NCI-H82 (cell line): ENCODE data around the gene UBALD2.
"Not testable (repeated sequence)": the region's sequence is repeated elsewhere in the genome, so short reads cannot be mapped to it uniquely, and the experiment has no call there.

Experiments
- DNase-seq: peaks from one replicate; lab custom pipeline; 2025; lab: John Stamatoyannopoulos, UW

Gene UBALD2

GRCh38 chr17:76244721-76245120 is 20.4 kb upstream of the UBALD2 start:
- not testable (repeated sequence) for DNase-seq

GRCh38 chr17:76246080-76247066 is 18.8 kb upstream of the UBALD2 start:
- no peak for DNase-seq

DNA sequence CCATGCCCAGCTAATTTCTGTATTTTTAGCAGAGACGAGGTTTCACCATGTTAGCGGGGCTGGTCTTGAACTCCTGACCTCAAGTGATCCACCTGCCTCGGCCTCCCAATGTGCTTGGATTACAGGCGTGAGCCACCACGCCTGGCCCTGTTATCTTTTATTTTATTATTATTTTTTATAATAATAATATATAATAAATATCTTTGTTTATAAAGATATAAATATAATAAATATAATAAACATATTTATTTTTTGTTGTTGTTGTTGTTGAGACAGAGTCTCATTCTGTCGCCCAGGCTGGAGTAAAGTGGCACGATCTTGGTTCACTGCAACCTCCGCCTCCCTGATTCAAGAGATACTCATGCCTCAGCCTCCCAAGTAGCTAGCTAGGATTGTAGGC is 17.8 kb upstream of the UBALD2 start:
- no peak for DNase-seq

GRCh38 chr17:76248013-76248782 is 16.9 kb upstream of the UBALD2 start:
- no peak for DNase-seq

DNA sequence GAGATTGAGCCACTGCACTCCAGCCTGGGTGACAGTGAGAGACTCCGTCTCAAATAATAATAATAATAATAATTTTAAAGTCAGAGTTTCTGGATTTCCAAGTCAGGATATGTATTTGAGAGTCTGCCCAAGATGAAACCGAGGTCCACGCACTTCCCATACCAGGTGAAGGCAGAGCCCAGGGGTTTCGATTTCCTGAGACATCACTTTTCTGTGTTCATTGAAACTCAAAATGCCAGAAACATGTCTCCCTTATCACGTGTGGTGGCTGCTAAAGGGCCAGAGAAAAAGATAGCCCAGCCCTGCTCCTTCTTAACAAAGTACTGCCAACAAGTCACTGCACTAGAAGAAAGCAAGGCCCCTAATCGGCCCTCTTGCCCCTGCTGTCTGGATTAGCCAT is 15.0 kb upstream of the UBALD2 start:
- no peak for DNase-seq

DNA sequence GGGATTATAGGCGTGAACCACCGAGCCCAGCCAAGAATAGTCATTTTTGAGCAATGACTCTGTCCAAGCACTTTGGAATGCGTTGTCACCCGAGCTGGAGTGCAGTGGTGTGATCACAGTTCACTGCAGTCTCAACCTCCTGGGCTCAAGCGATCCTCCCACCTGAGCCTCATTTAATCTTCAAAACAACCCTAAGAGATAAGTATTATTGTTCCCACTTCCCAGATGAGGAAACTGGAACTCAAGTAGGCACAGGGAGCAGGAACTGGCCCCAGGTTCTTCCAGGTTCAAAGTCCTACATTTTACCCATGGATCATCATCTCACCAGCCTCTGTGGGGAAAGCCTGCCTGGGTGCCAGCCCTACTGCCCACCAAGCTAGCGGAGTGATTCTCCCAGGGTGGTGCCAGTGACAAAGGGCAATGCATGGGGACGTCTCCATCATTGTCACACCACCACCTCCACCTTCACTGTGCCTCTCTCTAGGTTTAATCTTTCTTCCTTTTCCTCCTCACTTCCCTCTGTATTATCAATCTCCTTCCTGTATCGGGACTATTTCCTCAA is 13.6 kb upstream of the UBALD2 start:
- DNase-seq, result no peak

DNA sequence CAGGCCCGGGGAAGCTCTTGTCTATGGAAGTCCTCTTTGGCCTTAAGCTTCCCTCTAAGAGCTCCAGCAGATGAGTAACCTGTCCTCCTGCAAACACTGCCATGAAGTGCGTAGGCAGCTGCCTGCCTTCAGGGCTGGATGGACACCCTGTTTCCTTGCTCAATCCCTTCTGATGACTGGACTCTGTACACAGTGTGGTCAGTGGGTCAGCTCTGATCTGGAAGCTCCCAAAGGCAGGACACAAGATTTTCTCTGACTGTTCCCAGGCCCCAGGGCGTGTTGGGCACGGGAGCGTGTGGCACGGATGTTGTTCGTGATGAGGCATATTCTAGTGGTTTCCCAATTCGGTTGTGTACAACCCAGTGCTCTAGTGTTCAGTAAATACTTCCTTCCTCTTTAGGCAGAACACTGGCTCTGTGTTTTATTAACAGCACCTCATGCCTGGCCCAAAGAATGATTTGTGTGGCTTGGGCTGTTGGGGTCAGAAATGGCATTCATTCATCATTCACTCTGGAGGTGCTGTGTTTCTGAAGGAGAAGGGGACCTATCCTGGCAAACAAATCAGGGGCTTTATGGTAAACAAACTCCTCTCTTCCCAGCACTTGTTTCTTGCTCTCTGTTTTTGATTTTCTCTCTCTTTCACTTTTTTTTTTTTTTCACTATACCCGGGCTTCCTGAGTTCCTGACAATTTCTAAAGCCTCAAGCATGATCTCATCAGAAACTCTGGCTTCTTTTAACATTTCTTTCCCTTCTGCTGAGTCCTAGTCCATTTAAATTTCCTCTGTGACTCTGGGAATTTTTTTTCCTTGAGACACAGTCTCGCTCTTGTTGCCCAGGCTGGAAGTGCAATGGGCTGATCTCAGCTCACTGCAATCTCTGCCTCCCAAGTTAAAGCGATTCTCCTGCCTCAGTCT is 12.9 kb upstream of the UBALD2 start:
- DNase-seq, result no peak

GRCh38 chr17:76252967-76253766 is 12.0 kb upstream of the UBALD2 start:
- not testable (repeated sequence) for DNase-seq

GRCh38 chr17:76253841-76254240 is 11.3 kb upstream of the UBALD2 start:
- no peak for DNase-seq

DNA sequence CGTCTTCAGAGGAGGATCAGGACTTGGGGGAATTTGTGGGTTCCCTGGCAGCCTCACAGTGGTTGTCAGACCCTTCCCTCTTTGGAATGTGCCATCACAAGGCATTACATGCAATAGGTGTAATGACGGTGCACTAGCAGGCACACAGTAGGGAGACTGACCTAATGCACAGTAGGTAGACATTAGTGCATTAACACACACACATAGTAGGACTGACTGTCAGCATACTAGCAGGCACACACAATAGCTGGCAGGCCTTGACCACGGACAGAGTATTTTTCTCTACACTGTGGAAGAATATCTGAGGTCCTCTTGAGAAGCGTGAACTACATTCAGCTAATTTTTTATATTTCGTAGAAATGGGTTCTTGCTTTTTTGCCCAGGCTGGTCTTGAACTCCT is 10.9 kb upstream of the UBALD2 start:
- no peak for DNase-seq

GRCh38 chr17:76255801-76256429 is 9.2 kb upstream of the UBALD2 start:
- DNase-seq, result no peak

DNA sequence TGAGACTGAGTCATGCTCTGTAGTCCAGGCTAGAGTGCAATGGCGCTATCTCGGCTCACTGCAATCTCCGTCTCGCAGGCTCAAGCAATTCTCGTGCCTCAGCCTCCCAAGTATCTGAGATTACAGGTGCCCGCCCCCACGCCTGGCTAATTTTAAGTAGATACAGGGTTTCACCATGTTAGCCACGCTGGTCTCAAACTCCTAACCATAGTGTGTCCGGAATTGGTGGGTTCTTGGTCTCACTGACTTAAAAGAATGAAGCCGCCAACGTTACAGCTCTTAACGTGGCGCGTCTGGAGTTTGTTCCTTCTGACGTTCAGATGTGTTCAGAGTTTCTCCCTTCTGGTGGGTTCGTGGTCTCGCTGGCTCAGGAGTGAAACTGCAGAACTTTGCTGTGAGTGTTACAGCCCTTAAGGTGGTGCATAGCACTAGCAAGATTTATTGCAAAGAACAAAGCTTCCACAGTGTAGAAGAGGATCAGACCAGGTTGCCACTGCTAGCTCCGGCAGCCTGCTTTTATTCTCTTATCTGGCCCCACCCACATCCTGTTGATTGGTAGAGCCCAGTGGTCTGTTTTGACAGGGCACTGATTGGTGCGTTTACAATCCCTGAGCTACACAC is 8.6 kb upstream of the UBALD2 start:
- DNase-seq, result not testable (repeated sequence)

GRCh38 chr17:76260220-76260619 is 4.9 kb upstream of the UBALD2 start:
- DNase-seq, result no peak

GRCh38 chr17:76260669-76261068 is 4.5 kb upstream of the UBALD2 start:
- DNase-seq, result no peak

DNA sequence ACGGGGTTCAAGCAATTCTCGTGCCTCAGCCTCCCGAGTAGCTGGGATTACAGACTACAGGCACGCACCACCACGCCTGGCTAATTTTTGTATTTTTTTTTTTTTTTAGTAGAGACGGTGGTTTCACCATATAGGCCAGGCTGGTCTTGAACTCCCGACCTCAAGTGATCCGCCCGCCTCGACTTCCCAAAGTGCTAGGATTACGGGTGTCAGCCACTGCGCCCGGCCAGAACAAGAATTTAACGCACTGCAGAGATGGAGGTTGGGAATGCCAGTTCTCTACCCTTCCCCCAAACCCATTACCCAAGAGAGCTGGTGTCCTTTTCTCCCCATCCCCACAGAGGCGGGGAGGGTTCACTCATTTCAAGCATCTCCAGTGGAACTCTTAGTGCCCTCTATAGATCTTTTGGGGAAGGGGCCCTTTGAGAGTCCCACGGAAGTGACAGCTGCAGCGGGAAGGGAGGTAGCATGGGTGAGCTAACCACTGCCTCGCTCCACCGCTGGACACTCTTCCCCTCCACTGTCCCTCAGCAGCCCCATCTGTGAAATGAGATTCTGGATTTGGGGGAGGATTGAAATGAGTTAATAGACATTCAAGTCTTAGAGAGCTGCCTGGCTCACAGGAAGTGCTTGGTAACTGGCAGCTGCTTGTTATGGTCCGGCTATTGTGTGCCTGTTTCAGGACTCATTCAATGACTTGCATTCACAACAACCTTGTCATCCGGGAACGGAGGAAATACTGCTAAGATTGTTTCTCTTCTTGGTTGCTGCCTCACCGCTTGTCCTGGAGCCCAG is 3.5 kb upstream of the UBALD2 start:
- DNase-seq, result no peak

GRCh38 chr17:76262732-76263344 is 2.3 kb upstream of the UBALD2 start:
- DNase-seq, result no peak

- DNase-seq, result no peak
Measured at GRCh38 chr17:76263896-76264295, 1.3 kb upstream of the UBALD2 start.

DNA sequence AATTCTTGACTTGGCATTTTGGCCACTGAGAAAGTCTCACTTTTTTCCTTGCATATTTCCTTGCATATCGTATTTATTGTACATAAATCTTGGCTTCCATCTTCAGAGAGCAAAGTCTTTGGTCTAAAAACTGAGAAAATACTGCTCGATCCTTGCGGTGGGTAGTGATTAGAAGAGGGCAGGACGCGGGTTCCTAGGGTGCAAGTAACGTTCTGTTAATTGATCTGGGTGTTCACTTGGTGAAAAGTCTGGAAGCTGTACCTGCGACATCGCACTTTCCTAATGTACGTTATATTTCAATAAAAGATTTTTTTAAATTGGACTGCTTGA is 758 bp upstream of the UBALD2 start:
- DNase-seq, result no peak
